HepG2 (cell line): ENCODE results near the gene FXN. TPM values are rescaled to one million over a fixed set of nuclear protein-coding genes. Genes with fewer than 3 reads are reported as not detected.

Experiments
- CHD2 ChIP-seq: IDR thresholded peaks from 2 replicates; pipeline ENCODE4 v1.6.1; 2011; ENCODE audit warnings: low read depth, low read length, improper control_type of control experiment
- HNF4G ChIP-seq, 2 experiments: sonication (generic) in 1 of 2; formaldehyde crosslinking in 1 of 2; IDR thresholded peaks; 2 replicates each; pipeline versions ENCODE4 v1.4.0 to v1.6.1; 2011 to 2020; ENCODE audit warnings: borderline replicate concordance in 2 of 2, low read depth in 2 of 2, mild to moderate bottlenecking in 2 of 2, low read length in 1 of 2, missing genetic modification reagents in 1 of 2, moderate library complexity in 1 of 2
- MEIS1 ChIP-seq: sonication (generic); formaldehyde crosslinking; IDR thresholded peaks from 2 replicates; pipeline ENCODE4 v1.9.0; 2021; ENCODE audit warnings: mild to moderate bottlenecking, missing genetic modification reagents, moderate library complexity, borderline replicate concordance
- SIN3B ChIP-seq: fragments of 150-350 bp; IDR thresholded peaks from 2 replicates; pipeline ENCODE4 v1.6.1; 2014; ENCODE audit warnings: low read length
- SP2 ChIP-seq: sonication (generic); formaldehyde crosslinking; IDR thresholded peaks from 2 replicates; pipeline ENCODE4 v1.5.1; 2020; ENCODE audit warnings: mild to moderate bottlenecking, missing genetic modification reagents
- SP4 ChIP-seq: sonication (generic); formaldehyde crosslinking; IDR thresholded peaks from 2 replicates; pipeline ENCODE4 v1.8.1; 2023; ENCODE audit warnings: mild to moderate bottlenecking, missing genetic modification reagents
- SYNCRIP ChIP-seq: fragments of 200-400 bp; formaldehyde crosslinking; IDR thresholded peaks from 2 replicates; pipeline ENCODE4 v1.6.1; 2018; ENCODE audit warnings: mild to moderate bottlenecking, low read depth, low read length; ENCODE audit not compliant: insufficient read depth
- ZKSCAN1 ChIP-seq: fragments of 150-350 bp; IDR thresholded peaks from 2 replicates; pipeline ENCODE4 v1.6.1; 2014; ENCODE audit warnings: low read length
- ZNF441 ChIP-seq: sonication (generic); formaldehyde crosslinking; IDR thresholded peaks from 2 replicates; pipeline ENCODE4 v1.7.0; 2021; ENCODE audit warnings: missing genetic modification reagents, borderline replicate concordance
- ZNF878 ChIP-seq: sonication (generic); formaldehyde crosslinking; IDR thresholded peaks from 2 replicates; pipeline ENCODE4 v1.8.1; 2023; ENCODE audit warnings: mild to moderate bottlenecking, missing genetic modification reagents, moderate library complexity
- polyA plus RNA-seq, 8 experiments: library from polyadenylated mRNA; depleted of rRNA in 3 of 8; stranded (reverse) in 7 of 8; unstranded in 1 of 8; fragments of >200 nt; fragmentation: Illumina TruSeq in 4 of 8; extraction: Trizol in 4 of 8; gene quantifications; 2 replicates each; pipeline versions ENCODE4 v1.2.1 to v1.2.3, GENCODE V29; 2011 to 2016; ENCODE audit warnings: low read depth in 4 of 8, missing spikeins in 1 of 8, mixed read lengths in 1 of 8; ENCODE audit not compliant: insufficient read depth in 1 of 8
- total RNA-seq, 5 experiments: library from RNA; depleted of rRNA; stranded (reverse); fragments of >200 nt; fragmentation: Illumina TruSeq; extraction: Trizol; gene quantifications; 2 replicates each; pipeline ENCODE4 v1.2.3, GENCODE V29; 2016; ENCODE audit warnings: low read depth in 1 of 5
- TF ChIP-seq, protein P1 (sequence below), 2 experiments: fragments of 450-650 bp in 1 of 2; sonication (generic) in 1 of 2; formaldehyde crosslinking in 1 of 2; IDR thresholded peaks; 2 replicates each; pipeline versions ENCODE4 v1.6.1 to v1.8.0; 2016 to 2022; ENCODE audit warnings: antibody characterized with exemption in 1 of 2, mild to moderate bottlenecking in 1 of 2, missing genetic modification reagents in 1 of 2
- TF ChIP-seq, protein P2 (sequence below): sonication (generic); formaldehyde crosslinking; IDR thresholded peaks from 2 replicates; pipeline ENCODE4 v1.4.0; 2020; ENCODE audit warnings: mild to moderate bottlenecking, low read depth, missing genetic modification reagents
- TF ChIP-seq, protein P3 (sequence below): sonication (generic); formaldehyde crosslinking; IDR thresholded peaks from 2 replicates; pipeline ENCODE4 v1.4.0; 2020; ENCODE audit warnings: missing genetic modification reagents, mild to moderate bottlenecking, borderline replicate concordance

Gene FXN
- total and polyA plus RNA-seq, 2 of the 13 experiments (the other 11 are each of a cell fraction or from before 2014, with no cell fraction given), result 24.1 to 26.0 TPM

DNA sequence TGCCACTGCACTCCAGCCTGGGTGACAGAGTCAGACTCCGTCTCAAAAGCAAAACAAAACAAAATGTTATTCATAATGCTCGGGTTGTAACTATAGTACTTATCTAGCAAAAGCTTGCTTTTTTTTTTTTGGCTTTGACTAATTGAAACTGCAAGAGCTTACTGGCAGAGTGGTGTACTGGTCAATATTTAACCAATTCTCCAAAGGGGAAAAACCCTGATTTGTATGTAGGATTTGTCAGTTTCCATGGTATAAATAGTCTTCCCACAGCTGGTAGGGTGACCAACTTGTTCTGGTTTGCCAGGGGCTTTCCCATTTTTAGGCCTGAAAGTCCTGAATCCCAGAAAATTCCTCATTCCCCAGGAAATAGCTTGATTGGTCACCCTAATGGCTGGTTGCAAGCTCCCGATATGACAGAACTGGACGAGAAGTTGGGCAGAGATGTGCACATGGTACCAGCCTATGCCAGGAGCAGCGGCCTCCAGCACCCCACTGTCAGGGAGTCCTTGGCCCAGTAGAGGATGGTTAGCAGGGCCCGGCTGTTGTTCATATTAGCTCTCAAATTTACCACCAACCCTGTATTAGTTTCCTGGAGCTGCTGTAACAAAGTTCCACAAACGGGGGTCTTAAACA lies 58.0 kb downstream of the FXN start (continued):
- TF ChIP-seq, protein P1, sequence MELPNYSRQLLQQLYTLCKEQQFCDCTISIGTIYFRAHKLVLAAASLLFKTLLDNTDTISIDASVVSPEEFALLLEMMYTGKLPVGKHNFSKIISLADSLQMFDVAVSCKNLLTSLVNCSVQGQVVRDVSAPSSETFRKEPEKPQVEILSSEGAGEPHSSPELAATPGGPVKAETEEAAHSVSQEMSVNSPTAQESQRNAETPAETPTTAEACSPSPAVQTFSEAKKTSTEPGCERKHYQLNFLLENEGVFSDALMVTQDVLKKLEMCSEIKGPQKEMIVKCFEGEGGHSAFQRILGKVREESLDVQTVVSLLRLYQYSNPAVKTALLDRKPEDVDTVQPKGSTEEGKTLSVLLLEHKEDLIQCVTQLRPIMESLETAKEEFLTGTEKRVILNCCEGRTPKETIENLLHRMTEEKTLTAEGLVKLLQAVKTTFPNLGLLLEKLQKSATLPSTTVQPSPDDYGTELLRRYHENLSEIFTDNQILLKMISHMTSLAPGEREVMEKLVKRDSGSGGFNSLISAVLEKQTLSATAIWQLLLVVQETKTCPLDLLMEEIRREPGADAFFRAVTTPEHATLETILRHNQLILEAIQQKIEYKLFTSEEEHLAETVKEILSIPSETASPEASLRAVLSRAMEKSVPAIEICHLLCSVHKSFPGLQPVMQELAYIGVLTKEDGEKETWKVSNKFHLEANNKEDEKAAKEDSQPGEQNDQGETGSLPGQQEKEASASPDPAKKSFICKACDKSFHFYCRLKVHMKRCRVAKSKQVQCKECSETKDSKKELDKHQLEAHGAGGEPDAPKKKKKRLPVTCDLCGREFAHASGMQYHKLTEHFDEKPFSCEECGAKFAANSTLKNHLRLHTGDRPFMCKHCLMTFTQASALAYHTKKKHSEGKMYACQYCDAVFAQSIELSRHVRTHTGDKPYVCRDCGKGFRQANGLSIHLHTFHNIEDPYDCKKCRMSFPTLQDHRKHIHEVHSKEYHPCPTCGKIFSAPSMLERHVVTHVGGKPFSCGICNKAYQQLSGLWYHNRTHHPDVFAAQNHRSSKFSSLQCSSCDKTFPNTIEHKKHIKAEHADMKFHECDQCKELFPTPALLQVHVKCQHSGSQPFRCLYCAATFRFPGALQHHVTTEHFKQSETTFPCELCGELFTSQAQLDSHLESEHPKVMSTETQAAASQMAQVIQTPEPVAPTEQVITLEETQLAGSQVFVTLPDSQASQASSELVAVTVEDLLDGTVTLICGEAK (IDR thresholded peaks at IDR 0.05), result no peak
- TF ChIP-seq, protein P1 (CRISPR knock-in tag; IDR thresholded peaks at IDR 0.05), result no peak
- TF ChIP-seq, protein P2, sequence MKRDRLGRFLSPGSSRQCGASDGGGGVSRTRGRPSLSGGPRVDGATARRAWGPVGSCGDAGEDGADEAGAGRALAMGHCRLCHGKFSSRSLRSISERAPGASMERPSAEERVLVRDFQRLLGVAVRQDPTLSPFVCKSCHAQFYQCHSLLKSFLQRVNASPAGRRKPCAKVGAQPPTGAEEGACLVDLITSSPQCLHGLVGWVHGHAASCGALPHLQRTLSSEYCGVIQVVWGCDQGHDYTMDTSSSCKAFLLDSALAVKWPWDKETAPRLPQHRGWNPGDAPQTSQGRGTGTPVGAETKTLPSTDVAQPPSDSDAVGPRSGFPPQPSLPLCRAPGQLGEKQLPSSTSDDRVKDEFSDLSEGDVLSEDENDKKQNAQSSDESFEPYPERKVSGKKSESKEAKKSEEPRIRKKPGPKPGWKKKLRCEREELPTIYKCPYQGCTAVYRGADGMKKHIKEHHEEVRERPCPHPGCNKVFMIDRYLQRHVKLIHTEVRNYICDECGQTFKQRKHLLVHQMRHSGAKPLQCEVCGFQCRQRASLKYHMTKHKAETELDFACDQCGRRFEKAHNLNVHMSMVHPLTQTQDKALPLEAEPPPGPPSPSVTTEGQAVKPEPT (CRISPR knock-in tag), result no peak
- TF ChIP-seq ZNF878 (CRISPR knock-in tag) (0 out of 2 replicates have a peak, but pooled peaks have one; percentile 34), SP4 (CRISPR knock-in tag) (no peak), HNF4G (IDR thresholded peaks at IDR 0.05; ENCODE audit: borderline replicate concordance, low read depth, low read length) (no peak), HNF4G (CRISPR knock-in tag; IDR thresholded peaks at IDR 0.05; ENCODE audit: borderline replicate concordance, low read depth) (no peak), SIN3B (no peak), CHD2 (no peak), SP2 (CRISPR knock-in tag) (no peak), MEIS1 (no peak), ZNF441 (CRISPR knock-in tag) (peak; percentile 44; the same call in 1 of the 2 replicates), SYNCRIP (no peak), ZKSCAN1 (no peak)
- TF ChIP-seq, protein P3, sequence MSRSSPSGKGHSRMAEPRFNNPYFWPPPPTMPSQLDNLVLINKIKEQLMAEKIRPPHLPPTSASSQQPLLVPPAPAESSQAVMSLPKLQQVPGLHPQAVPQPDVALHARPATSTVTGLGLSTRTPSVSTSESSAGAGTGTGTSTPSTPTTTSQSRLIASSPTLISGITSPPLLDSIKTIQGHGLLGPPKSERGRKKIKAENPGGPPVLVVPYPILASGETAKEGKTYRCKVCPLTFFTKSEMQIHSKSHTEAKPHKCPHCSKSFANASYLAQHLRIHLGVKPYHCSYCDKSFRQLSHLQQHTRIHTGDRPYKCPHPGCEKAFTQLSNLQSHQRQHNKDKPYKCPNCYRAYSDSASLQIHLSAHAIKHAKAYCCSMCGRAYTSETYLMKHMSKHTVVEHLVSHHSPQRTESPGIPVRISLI (CRISPR knock-in tag), result 0 out of 2 replicates have a peak, but pooled peaks have one; percentile 38
